ENCODE data around the gene ABCA2.

GRCh38 chr9:137064027-137064879, 36.2 kb upstream of the ABCA2 start:
- TF ChIP-seq, protein P1, sequence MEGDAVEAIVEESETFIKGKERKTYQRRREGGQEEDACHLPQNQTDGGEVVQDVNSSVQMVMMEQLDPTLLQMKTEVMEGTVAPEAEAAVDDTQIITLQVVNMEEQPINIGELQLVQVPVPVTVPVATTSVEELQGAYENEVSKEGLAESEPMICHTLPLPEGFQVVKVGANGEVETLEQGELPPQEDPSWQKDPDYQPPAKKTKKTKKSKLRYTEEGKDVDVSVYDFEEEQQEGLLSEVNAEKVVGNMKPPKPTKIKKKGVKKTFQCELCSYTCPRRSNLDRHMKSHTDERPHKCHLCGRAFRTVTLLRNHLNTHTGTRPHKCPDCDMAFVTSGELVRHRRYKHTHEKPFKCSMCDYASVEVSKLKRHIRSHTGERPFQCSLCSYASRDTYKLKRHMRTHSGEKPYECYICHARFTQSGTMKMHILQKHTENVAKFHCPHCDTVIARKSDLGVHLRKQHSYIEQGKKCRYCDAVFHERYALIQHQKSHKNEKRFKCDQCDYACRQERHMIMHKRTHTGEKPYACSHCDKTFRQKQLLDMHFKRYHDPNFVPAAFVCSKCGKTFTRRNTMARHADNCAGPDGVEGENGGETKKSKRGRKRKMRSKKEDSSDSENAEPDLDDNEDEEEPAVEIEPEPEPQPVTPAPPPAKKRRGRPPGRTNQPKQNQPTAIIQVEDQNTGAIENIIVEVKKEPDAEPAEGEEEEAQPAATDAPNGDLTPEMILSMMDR (IDR thresholded peaks at IDR 0.05), result peak; percentile 88
- TF ChIP-seq EZH2 (IDR thresholded peaks at IDR 0.05), result no peak
